ENCODE results near the gene ZNF414.

DNA sequence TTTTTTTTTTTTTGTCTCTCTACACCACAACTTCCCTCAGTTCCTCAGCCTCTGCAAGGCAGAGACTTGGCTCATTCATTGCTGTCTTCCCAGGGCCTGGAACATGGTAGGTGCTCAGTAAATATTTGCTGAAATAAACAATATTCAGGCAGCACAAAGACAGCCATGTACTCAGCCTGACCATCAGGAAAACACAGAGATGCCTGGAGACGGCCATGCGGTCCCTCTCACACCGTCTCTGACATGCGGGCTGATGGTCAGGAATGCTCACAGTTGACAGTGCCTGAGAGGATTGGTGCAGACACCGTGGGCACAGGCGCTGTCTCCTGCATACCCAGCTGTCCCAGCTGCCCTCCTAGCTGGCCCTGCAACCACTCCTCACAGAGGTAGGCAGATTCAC lies 12.5 kb downstream of the ZNF414 start:
- TF ChIP-seq CBX5 (IDR thresholded peaks at IDR 0.05; ENCODE audit: borderline replicate concordance, low read depth) (no peak), TBP (optimal IDR thresholded peaks at IDR 0.05; ENCODE audit: low read depth, low read length) (no peak), ZNF445 (CRISPR knock-in tag; IDR thresholded peaks at IDR 0.05; ENCODE audit: low read depth) (no peak), STAG1 (CRISPR knock-in tag; IDR thresholded peaks at IDR 0.05; ENCODE audit: borderline replicate concordance) (no peak), MAZ (CRISPR knock-in tag; conservative IDR thresholded peaks at IDR 0.05 in 1 of 2, IDR thresholded peaks at IDR 0.05 in 1 of 2) (no peak), FOXJ3 (CRISPR knock-in tag; IDR thresholded peaks at IDR 0.05) (no peak)
- TF ChIP-seq, protein P1, sequence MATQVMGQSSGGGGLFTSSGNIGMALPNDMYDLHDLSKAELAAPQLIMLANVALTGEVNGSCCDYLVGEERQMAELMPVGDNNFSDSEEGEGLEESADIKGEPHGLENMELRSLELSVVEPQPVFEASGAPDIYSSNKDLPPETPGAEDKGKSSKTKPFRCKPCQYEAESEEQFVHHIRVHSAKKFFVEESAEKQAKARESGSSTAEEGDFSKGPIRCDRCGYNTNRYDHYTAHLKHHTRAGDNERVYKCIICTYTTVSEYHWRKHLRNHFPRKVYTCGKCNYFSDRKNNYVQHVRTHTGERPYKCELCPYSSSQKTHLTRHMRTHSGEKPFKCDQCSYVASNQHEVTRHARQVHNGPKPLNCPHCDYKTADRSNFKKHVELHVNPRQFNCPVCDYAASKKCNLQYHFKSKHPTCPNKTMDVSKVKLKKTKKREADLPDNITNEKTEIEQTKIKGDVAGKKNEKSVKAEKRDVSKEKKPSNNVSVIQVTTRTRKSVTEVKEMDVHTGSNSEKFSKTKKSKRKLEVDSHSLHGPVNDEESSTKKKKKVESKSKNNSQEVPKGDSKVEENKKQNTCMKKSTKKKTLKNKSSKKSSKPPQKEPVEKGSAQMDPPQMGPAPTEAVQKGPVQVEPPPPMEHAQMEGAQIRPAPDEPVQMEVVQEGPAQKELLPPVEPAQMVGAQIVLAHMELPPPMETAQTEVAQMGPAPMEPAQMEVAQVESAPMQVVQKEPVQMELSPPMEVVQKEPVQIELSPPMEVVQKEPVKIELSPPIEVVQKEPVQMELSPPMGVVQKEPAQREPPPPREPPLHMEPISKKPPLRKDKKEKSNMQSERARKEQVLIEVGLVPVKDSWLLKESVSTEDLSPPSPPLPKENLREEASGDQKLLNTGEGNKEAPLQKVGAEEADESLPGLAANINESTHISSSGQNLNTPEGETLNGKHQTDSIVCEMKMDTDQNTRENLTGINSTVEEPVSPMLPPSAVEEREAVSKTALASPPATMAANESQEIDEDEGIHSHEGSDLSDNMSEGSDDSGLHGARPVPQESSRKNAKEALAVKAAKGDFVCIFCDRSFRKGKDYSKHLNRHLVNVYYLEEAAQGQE (IDR thresholded peaks at IDR 0.05; ENCODE audit: borderline replicate concordance): no peak
- TF ChIP-seq, protein P1 (CRISPR knock-in tag; IDR thresholded peaks at IDR 0.05; ENCODE audit: low read depth): no peak
- TF ChIP-seq, protein P2, sequence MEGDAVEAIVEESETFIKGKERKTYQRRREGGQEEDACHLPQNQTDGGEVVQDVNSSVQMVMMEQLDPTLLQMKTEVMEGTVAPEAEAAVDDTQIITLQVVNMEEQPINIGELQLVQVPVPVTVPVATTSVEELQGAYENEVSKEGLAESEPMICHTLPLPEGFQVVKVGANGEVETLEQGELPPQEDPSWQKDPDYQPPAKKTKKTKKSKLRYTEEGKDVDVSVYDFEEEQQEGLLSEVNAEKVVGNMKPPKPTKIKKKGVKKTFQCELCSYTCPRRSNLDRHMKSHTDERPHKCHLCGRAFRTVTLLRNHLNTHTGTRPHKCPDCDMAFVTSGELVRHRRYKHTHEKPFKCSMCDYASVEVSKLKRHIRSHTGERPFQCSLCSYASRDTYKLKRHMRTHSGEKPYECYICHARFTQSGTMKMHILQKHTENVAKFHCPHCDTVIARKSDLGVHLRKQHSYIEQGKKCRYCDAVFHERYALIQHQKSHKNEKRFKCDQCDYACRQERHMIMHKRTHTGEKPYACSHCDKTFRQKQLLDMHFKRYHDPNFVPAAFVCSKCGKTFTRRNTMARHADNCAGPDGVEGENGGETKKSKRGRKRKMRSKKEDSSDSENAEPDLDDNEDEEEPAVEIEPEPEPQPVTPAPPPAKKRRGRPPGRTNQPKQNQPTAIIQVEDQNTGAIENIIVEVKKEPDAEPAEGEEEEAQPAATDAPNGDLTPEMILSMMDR (IDR thresholded peaks at IDR 0.05 in 2 of 3, conservative IDR thresholded peaks at IDR 0.05 in 1 of 3; ENCODE audit: insufficient read depth in 2 of 3, low read depth in 1 of 3, low read length in 3 of 3): no peak
- TF ChIP-seq, protein P3, sequence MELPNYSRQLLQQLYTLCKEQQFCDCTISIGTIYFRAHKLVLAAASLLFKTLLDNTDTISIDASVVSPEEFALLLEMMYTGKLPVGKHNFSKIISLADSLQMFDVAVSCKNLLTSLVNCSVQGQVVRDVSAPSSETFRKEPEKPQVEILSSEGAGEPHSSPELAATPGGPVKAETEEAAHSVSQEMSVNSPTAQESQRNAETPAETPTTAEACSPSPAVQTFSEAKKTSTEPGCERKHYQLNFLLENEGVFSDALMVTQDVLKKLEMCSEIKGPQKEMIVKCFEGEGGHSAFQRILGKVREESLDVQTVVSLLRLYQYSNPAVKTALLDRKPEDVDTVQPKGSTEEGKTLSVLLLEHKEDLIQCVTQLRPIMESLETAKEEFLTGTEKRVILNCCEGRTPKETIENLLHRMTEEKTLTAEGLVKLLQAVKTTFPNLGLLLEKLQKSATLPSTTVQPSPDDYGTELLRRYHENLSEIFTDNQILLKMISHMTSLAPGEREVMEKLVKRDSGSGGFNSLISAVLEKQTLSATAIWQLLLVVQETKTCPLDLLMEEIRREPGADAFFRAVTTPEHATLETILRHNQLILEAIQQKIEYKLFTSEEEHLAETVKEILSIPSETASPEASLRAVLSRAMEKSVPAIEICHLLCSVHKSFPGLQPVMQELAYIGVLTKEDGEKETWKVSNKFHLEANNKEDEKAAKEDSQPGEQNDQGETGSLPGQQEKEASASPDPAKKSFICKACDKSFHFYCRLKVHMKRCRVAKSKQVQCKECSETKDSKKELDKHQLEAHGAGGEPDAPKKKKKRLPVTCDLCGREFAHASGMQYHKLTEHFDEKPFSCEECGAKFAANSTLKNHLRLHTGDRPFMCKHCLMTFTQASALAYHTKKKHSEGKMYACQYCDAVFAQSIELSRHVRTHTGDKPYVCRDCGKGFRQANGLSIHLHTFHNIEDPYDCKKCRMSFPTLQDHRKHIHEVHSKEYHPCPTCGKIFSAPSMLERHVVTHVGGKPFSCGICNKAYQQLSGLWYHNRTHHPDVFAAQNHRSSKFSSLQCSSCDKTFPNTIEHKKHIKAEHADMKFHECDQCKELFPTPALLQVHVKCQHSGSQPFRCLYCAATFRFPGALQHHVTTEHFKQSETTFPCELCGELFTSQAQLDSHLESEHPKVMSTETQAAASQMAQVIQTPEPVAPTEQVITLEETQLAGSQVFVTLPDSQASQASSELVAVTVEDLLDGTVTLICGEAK (IDR thresholded peaks at IDR 0.05): no peak
- TF ChIP-seq, protein P3 (CRISPR knock-in tag; IDR thresholded peaks at IDR 0.05): no peak

All from K562 (cell line).